KMS-11 (cell line): Measurements from ENCODE around the gene KCNS1.

Experiments used
- H2AFZ ChIP-seq: fragments of 200-600 bp; sonication (generic); 2 replicates; pipeline ENCODE4 v1.6.1; 2016; ENCODE audit warnings: antibody characterized with exemption, mixed run types, low read depth
- H3K27ac ChIP-seq: fragments of 200-600 bp; sonication (generic); 2 replicates; pipeline ENCODE4 v1.6.1; 2016; ENCODE audit warnings: mild to moderate bottlenecking, mixed run types
- H3K27me3 ChIP-seq: fragments of 200-600 bp; sonication (generic); 2 replicates; pipeline ENCODE4 v1.6.1; 2017; ENCODE audit warnings: mild to moderate bottlenecking, low read depth, mixed run types, moderate library complexity; ENCODE audit not compliant: insufficient read depth
- H3K36me3 ChIP-seq: fragments of 200-600 bp; sonication (generic); 2 replicates; pipeline ENCODE4 v1.6.1; 2017; ENCODE audit warnings: mild to moderate bottlenecking, mixed run types; ENCODE audit not compliant: insufficient read depth
- H3K4me1 ChIP-seq: fragments of 200-600 bp; sonication (generic); 2 replicates; pipeline ENCODE4 v1.6.1; 2016; ENCODE audit warnings: mild to moderate bottlenecking, low read depth, mixed run types; ENCODE audit not compliant: poor library complexity, severe bottlenecking
- H3K4me2 ChIP-seq: fragments of 200-600 bp; sonication (generic); 2 replicates; pipeline ENCODE4 v1.7.0; 2016; ENCODE audit warnings: mild to moderate bottlenecking, mixed run types
- H3K4me3 ChIP-seq: fragments of 200-600 bp; sonication (generic); IDR thresholded peaks from 2 replicates; pipeline ENCODE4 v1.6.1; 2017; ENCODE audit warnings: low read depth, low read length, mixed read lengths; ENCODE audit not compliant: insufficient read depth
- H3K79me2 ChIP-seq: fragments of 200-600 bp; sonication (generic); 2 replicates; pipeline ENCODE4 v1.6.1; 2016; ENCODE audit warnings: low read depth, mixed run types; ENCODE audit not compliant: insufficient read depth
- H3K9ac ChIP-seq: fragments of 200-600 bp; sonication (generic); 2 replicates; pipeline ENCODE4 v1.6.1; 2016; ENCODE audit warnings: mild to moderate bottlenecking, mixed run types
- H4K20me1 ChIP-seq: fragments of 200-600 bp; sonication (generic); 2 replicates; pipeline ENCODE4 v1.6.1; 2016; ENCODE audit warnings: mild to moderate bottlenecking, mixed run types; ENCODE audit not compliant: insufficient read depth
- TF ChIP-seq, protein P1 (sequence below): fragments of 200-600 bp; sonication (generic); conservative IDR thresholded peaks from 2 replicates; pipeline ENCODE4 v1.6.1; 2017; ENCODE audit warnings: low read depth, mild to moderate bottlenecking, antibody characterized with exemption, low read length, moderate library complexity, mixed read lengths

The KCNS1 gene

DNA sequence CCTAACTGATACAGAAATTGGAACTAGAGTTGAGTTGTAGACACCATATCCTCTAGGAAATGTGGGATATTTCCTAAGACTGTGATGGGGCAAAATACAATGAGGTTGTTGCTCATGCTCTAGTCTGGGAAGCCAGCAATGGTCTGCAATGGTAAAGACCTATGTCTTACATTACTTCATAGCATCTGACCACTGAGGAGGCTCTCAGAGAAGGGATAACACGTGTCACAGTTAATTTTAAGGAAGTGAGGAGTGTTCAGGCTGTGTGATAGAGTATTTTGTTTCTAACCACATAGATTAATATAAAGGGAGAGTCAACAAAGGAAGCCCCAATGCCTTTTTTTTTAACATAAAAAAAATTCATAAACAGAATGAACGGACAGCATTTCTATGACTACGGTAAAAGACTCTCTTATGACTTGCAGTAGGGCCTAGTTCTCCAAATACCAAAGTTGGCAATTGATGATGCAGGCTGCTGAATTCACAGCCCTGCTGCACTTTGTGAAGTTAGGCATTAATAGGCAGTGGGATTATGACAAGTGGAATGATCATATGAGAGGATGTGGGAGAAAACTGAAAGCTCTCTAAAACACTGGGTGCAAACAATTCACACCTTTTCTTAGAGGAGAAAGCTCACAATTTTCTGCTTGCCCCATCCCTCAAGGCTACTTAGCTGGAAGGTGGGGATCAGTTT is 13.7 kb downstream of the KCNS1 start:
- H2AFZ ChIP-seq = no peak overlapping the region
- H3K27ac ChIP-seq = no peak overlapping the region
- no peaks in the 10 kb centered on the region for H3K36me3 ChIP-seq
- no peak overlapping the region for H3K4me2 ChIP-seq
- no peak overlapping the region for H3K9ac ChIP-seq
- no peaks in the 10 kb centered on the region for H3K27me3 ChIP-seq
- no peaks in the 10 kb centered on the region for H4K20me1 ChIP-seq
- H3K4me1 ChIP-seq = no peaks in the 10 kb centered on the region
- no peaks in the 10 kb centered on the region for H3K79me2 ChIP-seq
- TF ChIP-seq, protein P1, sequence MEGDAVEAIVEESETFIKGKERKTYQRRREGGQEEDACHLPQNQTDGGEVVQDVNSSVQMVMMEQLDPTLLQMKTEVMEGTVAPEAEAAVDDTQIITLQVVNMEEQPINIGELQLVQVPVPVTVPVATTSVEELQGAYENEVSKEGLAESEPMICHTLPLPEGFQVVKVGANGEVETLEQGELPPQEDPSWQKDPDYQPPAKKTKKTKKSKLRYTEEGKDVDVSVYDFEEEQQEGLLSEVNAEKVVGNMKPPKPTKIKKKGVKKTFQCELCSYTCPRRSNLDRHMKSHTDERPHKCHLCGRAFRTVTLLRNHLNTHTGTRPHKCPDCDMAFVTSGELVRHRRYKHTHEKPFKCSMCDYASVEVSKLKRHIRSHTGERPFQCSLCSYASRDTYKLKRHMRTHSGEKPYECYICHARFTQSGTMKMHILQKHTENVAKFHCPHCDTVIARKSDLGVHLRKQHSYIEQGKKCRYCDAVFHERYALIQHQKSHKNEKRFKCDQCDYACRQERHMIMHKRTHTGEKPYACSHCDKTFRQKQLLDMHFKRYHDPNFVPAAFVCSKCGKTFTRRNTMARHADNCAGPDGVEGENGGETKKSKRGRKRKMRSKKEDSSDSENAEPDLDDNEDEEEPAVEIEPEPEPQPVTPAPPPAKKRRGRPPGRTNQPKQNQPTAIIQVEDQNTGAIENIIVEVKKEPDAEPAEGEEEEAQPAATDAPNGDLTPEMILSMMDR = no peak
- no peak overlapping the region for H3K4me3 ChIP-seq

- no peak overlapping the region for H3K9ac ChIP-seq
- no peaks in the 10 kb centered on the region for H4K20me1 ChIP-seq
- no peak overlapping the region for H3K27ac ChIP-seq
- peaks cover 4% of the 10 kb centered on the region for H3K4me1 ChIP-seq
- no peak overlapping the region for H3K4me2 ChIP-seq
- no peaks in the 10 kb centered on the region for H3K27me3 ChIP-seq
- H2AFZ ChIP-seq = no peak overlapping the region
- H3K4me3 ChIP-seq = no peak overlapping the region
- 0 out of 2 replicates have a peak, but pooled peaks cover 4% of the 10 kb centered on the region for H3K36me3 ChIP-seq
- no peaks in the 10 kb centered on the region for H3K79me2 ChIP-seq
- TF ChIP-seq, protein P1 = no peak
These were observed 15.1 kb downstream of the KCNS1 start for GRCh38 chr20:45085867-45086266.

DNA sequence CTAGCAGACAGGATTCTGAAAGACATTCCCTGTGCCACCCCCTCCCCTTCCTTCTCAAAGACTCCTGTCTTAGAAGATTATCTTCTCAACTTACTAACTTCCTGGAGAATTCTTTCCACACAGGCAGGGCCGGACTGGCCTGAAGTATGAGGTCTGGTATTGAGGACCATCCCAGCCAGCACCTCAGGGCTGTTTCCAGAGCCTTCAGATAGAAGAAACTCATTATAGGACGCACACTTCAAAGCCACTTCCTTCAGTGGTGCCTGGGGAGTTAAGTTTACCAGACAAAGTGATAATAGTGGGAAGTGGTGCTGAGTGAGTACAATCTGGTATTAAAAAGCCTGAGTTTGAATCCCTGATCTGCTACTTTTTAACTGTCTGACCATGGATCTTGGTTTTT is 15.6 kb downstream of the KCNS1 start:
- Histone ChIP-seq H3K79me2 (no peaks in the 10 kb centered on the region), H3K4me3 (no peak overlapping the region), H4K20me1 (no peaks in the 10 kb centered on the region), H3K27ac (no peak overlapping the region), H3K9ac (no peak overlapping the region), H3K4me2 (no peak overlapping the region), H2AFZ (no peak overlapping the region), H3K4me1 (peaks cover 10% of the 10 kb centered on the region), H3K27me3 (no peaks in the 10 kb centered on the region), H3K36me3 (0 out of 2 replicates have a peak, but pooled peaks cover 4% of the 10 kb centered on the region)
- TF ChIP-seq, protein P1 = no peak

- no peaks in the 10 kb centered on the region for H3K27me3 ChIP-seq
- TF ChIP-seq, protein P1 = no peak
- no peaks in the 10 kb centered on the region for H4K20me1 ChIP-seq
- no peak overlapping the region for H3K9ac ChIP-seq
- H3K4me3 ChIP-seq = no peak overlapping the region
- no peak overlapping the region for H3K27ac ChIP-seq
- H3K79me2 ChIP-seq = no peaks in the 10 kb centered on the region
- H3K4me1 ChIP-seq = peaks cover 10% of the 10 kb centered on the region
- no peak overlapping the region for H2AFZ ChIP-seq
- 0 out of 2 replicates have a peak, but pooled peaks cover 4% of the 10 kb centered on the region for H3K36me3 ChIP-seq
- no peak overlapping the region for H3K4me2 ChIP-seq
These were observed 17.8 kb downstream of the KCNS1 start for GRCh38 chr20:45083127-45083526.
